CD4-positive, CD25-positive, alpha-beta regulatory T cell (primary cell): Measurements from ENCODE around the gene GOLGA6L6. TPM values are rescaled to one million over a fixed set of nuclear protein-coding genes. Genes with fewer than 3 reads are reported as not detected.
"Not testable (repeated sequence)": the region's sequence is repeated elsewhere in the genome, so short reads cannot be mapped to it uniquely, and the experiment has no call there.

Source experiments
- ATAC-seq, 2 donors: fragments of 150-1000 bp; cut with Tn5 transposase; one replicate each; pipeline ENCODE4 v1.10.0; 2021; ENCODE audit warnings: low read depth in 2 of 2, moderate number of reproducible peaks in 2 of 2, moderate library complexity in 1 of 2
- DNase-seq, 3 donors: peaks; one replicate each; pipeline versions ENCODE4 v3.0.0 to v3.0.0-alpha.2; 2012 to 2022; ENCODE audit warnings: mixed read lengths in 1 of 3
- H3K27ac ChIP-seq: one replicate; pipeline ENCODE4 v1.7.0; 2013; ENCODE audit warnings: mild to moderate bottlenecking, low read length; ENCODE audit not compliant: insufficient read depth, poor library complexity, severe bottlenecking
- H3K27me3 ChIP-seq: one replicate; pipeline ENCODE4 v1.7.0; 2013; ENCODE audit warnings: low read length; ENCODE audit not compliant: control insufficient read depth, insufficient read depth
- H3K36me3 ChIP-seq: one replicate; pipeline ENCODE4 v1.7.0; 2013; ENCODE audit warnings: mild to moderate bottlenecking, low read length, moderate library complexity; ENCODE audit not compliant: control insufficient read depth, insufficient read depth
- H3K4me1 ChIP-seq: 2 replicates; pipeline ENCODE4 v1.7.0; 2013; ENCODE audit warnings: mild to moderate bottlenecking, low read length; ENCODE audit not compliant: insufficient read depth, control insufficient read depth, poor library complexity, severe bottlenecking
- H3K4me3 ChIP-seq: one replicate; pipeline ENCODE4 v1.7.0; 2013; ENCODE audit warnings: low read depth, mild to moderate bottlenecking, low read length, moderate library complexity
- H3K9me3 ChIP-seq, 2 experiments: 1 replicate in 1 of 2; 2 replicates in 1 of 2; pipeline ENCODE4 v1.7.0; 2013; ENCODE audit warnings: low read length in 2 of 2, mild to moderate bottlenecking in 1 of 2, moderate library complexity in 1 of 2; ENCODE audit not compliant: control insufficient read depth in 2 of 2
- H3K27ac Mint-ChIP-seq, 3 donors: one replicate each; pipeline ENCODE4 v1.8.0; 2020 to 2022; ENCODE audit warnings: mild to moderate bottlenecking in 3 of 3, mixed read lengths in 3 of 3, moderate library complexity in 2 of 3
- H3K27me3 Mint-ChIP-seq: one replicate; pipeline ENCODE4 v1.8.0; 2022; ENCODE audit warnings: mild to moderate bottlenecking, mixed read lengths
- H3K36me3 Mint-ChIP-seq: one replicate; pipeline ENCODE4 v1.8.0; 2020; ENCODE audit warnings: mixed read lengths
- H3K4me1 Mint-ChIP-seq, 4 donors: one replicate each; pipeline ENCODE4 v1.8.0; 2020 to 2022; ENCODE audit warnings: mixed read lengths in 4 of 4, mild to moderate bottlenecking in 1 of 4
- H3K4me3 Mint-ChIP-seq, 4 donors: one replicate each; pipeline ENCODE4 v1.8.0; 2020 to 2022; ENCODE audit warnings: mild to moderate bottlenecking in 4 of 4, mixed read lengths in 4 of 4, moderate library complexity in 3 of 4
- H3K9me3 Mint-ChIP-seq, 7 donors: one replicate each; pipeline ENCODE4 v1.8.0; 2020 to 2022; ENCODE audit warnings: mixed read lengths in 7 of 7, mild to moderate bottlenecking in 3 of 7, moderate library complexity in 2 of 7
- polyA plus RNA-seq, 4 donors: library from polyadenylated mRNA; unstranded; fragments of 300-500 nt; fragmentation: Illumina TruSeq; gene quantifications; one replicate each; pipeline ENCODE4 v1.2.3, GENCODE V29; 2021
- total RNA-seq: library from RNA; stranded (reverse); gene quantifications from one replicate; pipeline ENCODE4 v1.2.3, GENCODE V29; 2022

Gene GOLGA6L6
- total RNA-seq (not detected), polyA plus RNA-seq (not detected)

GRCh38 chr15:20541700-20542099 is at the start of gene GOLGA6L6:
Gene GOLGA6L6 (minus strand): TSS chr15:20541800. CDS start chr15:20541709, 91 bp downstream.
- not testable (repeated sequence) for H3K4me1 ChIP-seq, H3K36me3 ChIP-seq, H3K9me3 ChIP-seq, H3K27ac ChIP-seq, H3K27me3 ChIP-seq, ATAC-seq, DNase-seq, H3K4me3 ChIP-seq, H3K36me3 Mint-ChIP-seq, H3K27me3 Mint-ChIP-seq, H3K4me3 Mint-ChIP-seq, H3K4me1 Mint-ChIP-seq, H3K27ac Mint-ChIP-seq, H3K9me3 Mint-ChIP-seq

DNA sequence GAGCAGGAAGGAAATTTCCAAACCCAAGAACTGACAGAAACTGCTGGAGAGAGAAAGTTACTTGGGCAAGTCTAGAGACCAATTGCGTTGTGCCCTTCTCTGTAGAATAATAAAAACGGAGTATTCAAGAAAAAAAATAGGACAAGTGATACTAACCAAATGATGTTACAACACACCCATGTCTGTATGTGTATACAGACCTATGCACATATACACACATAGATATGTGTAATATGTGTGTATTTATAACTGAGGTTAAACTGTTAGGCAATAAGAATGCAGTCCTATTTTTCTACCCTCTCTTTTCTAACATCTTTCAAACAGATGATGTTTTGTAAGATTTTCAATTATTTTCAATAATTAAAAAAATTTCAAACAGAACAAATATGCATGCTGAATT is 48.5 kb upstream of the GOLGA6L6 start:
- H3K27ac Mint-ChIP-seq, H3K36me3 ChIP-seq, H3K27ac ChIP-seq, H3K27me3 ChIP-seq, DNase-seq, H3K36me3 Mint-ChIP-seq, H3K4me1 Mint-ChIP-seq, ATAC-seq, H3K4me3 ChIP-seq, H3K4me3 Mint-ChIP-seq, H3K27me3 Mint-ChIP-seq, H3K9me3 ChIP-seq, H3K9me3 Mint-ChIP-seq, H3K4me1 ChIP-seq: not testable (repeated sequence)

DNA sequence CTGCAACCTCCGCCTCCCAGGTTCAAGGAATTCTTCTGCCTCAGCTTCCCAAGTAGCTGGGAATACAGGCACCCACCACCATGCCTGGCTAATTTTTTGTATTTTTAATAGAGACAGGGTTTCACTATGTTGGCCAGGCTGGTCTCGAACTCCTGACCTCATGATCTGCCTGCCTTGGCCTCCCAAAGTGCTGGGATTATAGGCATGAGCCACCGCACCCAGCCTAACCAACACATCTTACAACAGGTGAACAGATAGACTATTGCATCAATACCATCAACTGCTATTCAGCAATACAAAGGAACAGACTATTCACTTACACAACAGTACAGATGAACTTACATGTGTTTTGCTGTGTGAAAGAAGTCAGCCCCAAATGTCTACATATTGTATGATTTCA is 45.2 kb upstream of the GOLGA6L6 start:
- H3K27me3 Mint-ChIP-seq, DNase-seq, H3K27me3 ChIP-seq, H3K4me3 ChIP-seq, ATAC-seq, H3K4me1 ChIP-seq, H3K27ac ChIP-seq, H3K4me1 Mint-ChIP-seq, H3K36me3 ChIP-seq, H3K36me3 Mint-ChIP-seq, H3K9me3 ChIP-seq, H3K9me3 Mint-ChIP-seq, H3K4me3 Mint-ChIP-seq, H3K27ac Mint-ChIP-seq: not testable (repeated sequence)

GRCh38 chr15:20582726-20583115 is 41.1 kb upstream of the GOLGA6L6 start:
- not testable (repeated sequence) for H3K36me3 Mint-ChIP-seq, H3K9me3 ChIP-seq, H3K27me3 ChIP-seq, H3K4me1 Mint-ChIP-seq, H3K4me3 ChIP-seq, H3K9me3 Mint-ChIP-seq, H3K36me3 ChIP-seq, H3K27ac ChIP-seq, DNase-seq, H3K4me1 ChIP-seq, ATAC-seq, H3K27ac Mint-ChIP-seq, H3K4me3 Mint-ChIP-seq, H3K27me3 Mint-ChIP-seq

DNA sequence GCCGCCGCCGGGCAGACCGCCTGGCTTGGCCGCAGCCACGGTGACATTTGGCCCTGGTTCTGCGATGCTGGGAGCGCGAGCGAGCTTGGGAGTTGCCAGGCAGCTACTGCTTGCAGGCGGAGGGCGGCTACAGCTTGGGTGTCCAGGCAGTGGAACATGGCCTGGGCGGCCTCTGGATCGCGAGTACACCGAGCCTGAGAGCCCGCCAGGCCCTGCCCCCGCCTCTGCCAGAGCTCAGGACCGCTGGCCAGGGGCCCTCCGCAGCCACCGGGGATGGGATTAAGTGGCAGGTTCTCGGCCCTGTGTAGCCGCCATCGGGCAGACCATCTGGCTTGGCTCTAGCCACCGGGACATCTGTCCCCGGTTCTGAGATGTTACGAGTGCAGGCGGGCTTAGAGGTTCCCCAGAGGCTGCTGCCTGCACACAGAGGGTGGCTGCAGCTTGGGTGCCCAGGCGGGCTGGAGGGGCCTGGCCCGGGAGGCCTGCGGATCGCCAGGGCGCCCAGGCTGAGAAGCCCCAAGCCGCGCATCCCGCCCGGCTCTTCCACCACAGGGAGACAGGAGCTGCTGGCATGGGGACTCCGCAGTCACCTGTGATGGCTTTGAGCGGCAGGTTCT is 40.6 kb upstream of the GOLGA6L6 start:
- H3K36me3 ChIP-seq, ATAC-seq, H3K4me1 Mint-ChIP-seq, H3K36me3 Mint-ChIP-seq, H3K27ac ChIP-seq, H3K4me1 ChIP-seq, H3K27me3 ChIP-seq, H3K9me3 ChIP-seq, H3K27ac Mint-ChIP-seq, DNase-seq, H3K4me3 ChIP-seq, H3K27me3 Mint-ChIP-seq, H3K4me3 Mint-ChIP-seq, H3K9me3 Mint-ChIP-seq: not testable (repeated sequence)

DNA sequence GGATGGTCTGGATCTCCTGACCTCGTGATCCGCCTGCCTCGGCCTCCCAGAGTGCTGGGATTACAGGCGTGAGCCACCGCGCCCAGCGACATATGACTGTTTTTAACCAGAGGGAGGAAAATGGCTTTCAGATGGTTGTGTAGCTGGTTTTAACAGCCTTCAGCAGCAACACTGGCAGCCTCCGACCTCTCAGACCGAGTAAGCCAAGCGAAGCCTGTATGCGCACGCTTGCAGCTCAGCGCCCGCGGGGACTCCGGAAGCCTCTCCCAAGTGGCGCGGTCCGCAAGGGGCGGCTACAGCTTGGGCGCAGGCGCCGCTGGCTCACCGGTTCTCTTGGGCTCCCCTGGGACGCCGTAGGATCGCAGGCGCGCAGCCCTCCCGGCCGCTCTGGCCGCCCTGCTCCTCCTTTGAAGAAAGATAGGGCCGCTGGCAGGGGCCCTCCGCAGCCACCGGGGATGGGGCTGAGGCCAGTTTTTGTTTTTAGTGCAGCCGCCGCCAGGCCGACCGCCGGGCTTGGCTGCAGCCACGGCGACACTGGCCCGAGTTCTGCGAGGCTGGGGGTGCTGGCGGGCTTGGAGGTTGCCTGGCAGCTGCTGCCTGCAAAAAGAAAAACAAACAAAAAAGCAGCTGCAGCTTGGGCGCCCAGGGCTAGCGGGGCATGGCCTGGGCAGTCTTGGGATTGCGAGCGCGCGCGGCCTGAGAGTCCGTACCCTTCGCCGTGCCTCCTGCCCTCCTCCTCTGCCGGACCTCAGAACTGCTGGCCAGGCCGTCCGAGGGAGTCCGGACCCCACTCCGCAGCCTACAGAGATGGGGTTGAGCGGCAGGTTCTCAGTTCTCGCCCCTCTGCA is 39.9 kb upstream of the GOLGA6L6 start:
- H3K27ac Mint-ChIP-seq, DNase-seq, H3K27ac ChIP-seq, H3K36me3 Mint-ChIP-seq, H3K4me3 Mint-ChIP-seq, H3K9me3 Mint-ChIP-seq, H3K36me3 ChIP-seq, H3K4me1 Mint-ChIP-seq, H3K4me1 ChIP-seq, H3K9me3 ChIP-seq, H3K27me3 Mint-ChIP-seq, H3K4me3 ChIP-seq, ATAC-seq, H3K27me3 ChIP-seq: not testable (repeated sequence)

DNA sequence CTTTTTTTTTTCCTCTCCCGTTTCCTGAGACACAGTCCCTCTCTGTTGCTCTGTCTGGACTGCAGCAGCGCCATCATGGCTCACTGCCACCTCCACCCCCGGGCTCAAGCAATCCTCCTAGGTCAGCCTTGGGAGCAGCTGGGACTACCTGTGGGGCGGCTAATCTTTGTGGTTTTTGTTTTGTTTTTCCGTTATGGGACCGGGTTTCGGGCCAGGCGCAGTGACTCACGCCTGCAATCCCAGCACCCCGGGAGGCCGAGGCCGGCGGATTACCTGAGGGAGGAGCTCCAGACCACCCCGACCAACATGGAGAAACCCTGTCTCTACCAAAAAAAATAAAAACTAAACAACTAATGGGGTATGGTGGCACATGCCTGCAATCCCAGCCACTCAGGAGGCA is 38.1 kb upstream of the GOLGA6L6 start:
- not testable (repeated sequence) for H3K4me1 Mint-ChIP-seq, H3K36me3 Mint-ChIP-seq, H3K4me1 ChIP-seq, H3K4me3 ChIP-seq, ATAC-seq, H3K9me3 Mint-ChIP-seq, H3K36me3 ChIP-seq, H3K9me3 ChIP-seq, H3K4me3 Mint-ChIP-seq, H3K27ac Mint-ChIP-seq, H3K27me3 ChIP-seq, H3K27me3 Mint-ChIP-seq, H3K27ac ChIP-seq, DNase-seq

DNA sequence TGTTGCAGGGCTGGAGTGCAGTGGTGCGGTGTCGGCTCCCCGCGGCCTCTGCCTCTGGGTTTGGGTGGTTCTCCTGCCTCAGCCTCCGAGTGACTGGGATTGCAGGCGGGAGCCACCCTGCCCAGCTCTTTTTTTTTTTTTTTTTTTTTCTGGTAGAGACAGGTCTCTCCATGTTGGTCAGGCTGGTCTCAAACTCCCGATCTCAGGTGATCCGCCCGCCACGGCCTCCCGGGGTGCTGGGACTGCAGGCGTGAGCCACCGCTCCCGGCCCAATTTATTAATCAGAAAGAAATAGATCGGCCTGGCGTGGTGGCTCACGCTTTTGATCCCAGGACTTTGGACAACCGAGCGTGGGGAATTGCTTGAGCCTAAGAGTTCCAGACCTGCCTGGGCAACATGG is 9.7 kb upstream of the GOLGA6L6 start:
- not testable (repeated sequence) for H3K27ac Mint-ChIP-seq, DNase-seq, H3K4me1 ChIP-seq, H3K4me3 ChIP-seq, H3K27ac ChIP-seq, H3K27me3 ChIP-seq, H3K9me3 ChIP-seq, H3K36me3 ChIP-seq, ATAC-seq, H3K4me3 Mint-ChIP-seq, H3K4me1 Mint-ChIP-seq, H3K27me3 Mint-ChIP-seq, H3K9me3 Mint-ChIP-seq, H3K36me3 Mint-ChIP-seq
